HL-60 (cell line): ENCODE data around the gene NOTUM.

Experiments
- DNase-seq, 2 experiments: peaks; one replicate each; pipeline ENCODE4 v3.0.0-alpha.2; 2010 to 2020; ENCODE audit warnings: low read depth in 1 of 2, low spot score in 1 of 2
- H3K27ac ChIP-seq: fragments of 250-450 bp; sonication (Bioruptor Pico); replicated peaks from 2 replicates; pipeline ENCODE4 v1.5.1; 2020; ENCODE audit warnings: mild to moderate bottlenecking, moderate library complexity
- H3K27me3 ChIP-seq: fragments of 250-450 bp; sonication (Bioruptor Pico); 2 replicates; pipeline ENCODE4 v1.5.1; 2021; ENCODE audit warnings: mild to moderate bottlenecking, moderate library complexity; ENCODE audit not compliant: insufficient read depth, poor library complexity, severe bottlenecking
- H3K4me3 ChIP-seq: replicated peaks from 2 replicates; pipeline ENCODE4 v1.5.1; 2011; ENCODE audit warnings: mild to moderate bottlenecking, control low read depth, low read length; ENCODE audit not compliant: insufficient read depth
- CTCF ChIP-seq: IDR thresholded peaks from one replicate; pipeline ENCODE4 v1.5.1; 2011; ENCODE audit warnings: low read length, control low read depth, inconsistent platforms; ENCODE audit not compliant: insufficient read depth
- GABPA ChIP-seq: IDR thresholded peaks from 2 replicates; pipeline ENCODE4 v1.6.1; 2012; ENCODE audit warnings: low read depth
- POLR2AphosphoS5 ChIP-seq: IDR thresholded peaks from 2 replicates; pipeline ENCODE4 v1.6.1; 2012; ENCODE audit warnings: low read depth
- REST ChIP-seq: IDR thresholded peaks from 2 replicates; pipeline ENCODE4 v1.6.1; 2012; ENCODE audit warnings: low read depth; ENCODE audit not compliant: insufficient replicate concordance
- SPI1 ChIP-seq: IDR thresholded peaks from 2 replicates; pipeline ENCODE4 v1.6.1; 2012; ENCODE audit warnings: low read depth, mild to moderate bottlenecking, borderline replicate concordance

The NOTUM gene

GRCh38 chr17:81905424-81905875 lies 55.5 kb downstream of the NOTUM start:
- TF ChIP-seq REST, result no peak
- no peak for TF ChIP-seq SPI1
- TF ChIP-seq POLR2AphosphoS5, result no peak
- TF ChIP-seq GABPA, result no peak
- no peak for TF ChIP-seq CTCF
- Histone ChIP-seq H3K27me3 (peaks cover 5% of the 10 kb centered on the region), H3K4me3 (no peak overlapping the region), H3K27ac (no peak overlapping the region)
- no peak for DNase-seq

GRCh38 chr17:81904600-81905423 lies 56.2 kb downstream of the NOTUM start:
- peaks cover 5% of the 10 kb centered on the region for H3K27me3 ChIP-seq
- no peak for DNase-seq
- no peak overlapping the region for H3K4me3 ChIP-seq
- no peak for TF ChIP-seq REST
- TF ChIP-seq GABPA, result no peak
- no peak for TF ChIP-seq POLR2AphosphoS5
- TF ChIP-seq SPI1, result no peak
- TF ChIP-seq CTCF, result no peak
- no peak overlapping the region for H3K27ac ChIP-seq

- peaks cover 5% of the 10 kb centered on the region for H3K27me3 ChIP-seq
- H3K27ac ChIP-seq, result no peak overlapping the region
- no peak for DNase-seq
- TF ChIP-seq SPI1 (no peak), POLR2AphosphoS5 (no peak), REST (no peak), CTCF (no peak), GABPA (no peak)
- no peak overlapping the region for H3K4me3 ChIP-seq
Observed at GRCh38 chr17:81903896-81904599, 56.9 kb downstream of the NOTUM start.
